HG03520 (cell line): Measurements from ENCODE around the gene KAZN.
"Not testable (repeated sequence)": the region's sequence is repeated elsewhere in the genome, so short reads cannot be mapped to it uniquely, and the experiment has no call there.

Source experiments
- ATAC-seq: cut with Tn5 transposase; IDR thresholded peaks from one replicate; pipeline ENCODE4 v1.9.1; 2021; ENCODE audit warnings: mild to moderate bottlenecking, moderate library complexity; ENCODE audit not compliant: unreplicated experiment

KAZN gene

GRCh38 chr1:15039017-15039648 lies 440.6 kb downstream of the KAZN start:
- no peak for ATAC-seq

DNA sequence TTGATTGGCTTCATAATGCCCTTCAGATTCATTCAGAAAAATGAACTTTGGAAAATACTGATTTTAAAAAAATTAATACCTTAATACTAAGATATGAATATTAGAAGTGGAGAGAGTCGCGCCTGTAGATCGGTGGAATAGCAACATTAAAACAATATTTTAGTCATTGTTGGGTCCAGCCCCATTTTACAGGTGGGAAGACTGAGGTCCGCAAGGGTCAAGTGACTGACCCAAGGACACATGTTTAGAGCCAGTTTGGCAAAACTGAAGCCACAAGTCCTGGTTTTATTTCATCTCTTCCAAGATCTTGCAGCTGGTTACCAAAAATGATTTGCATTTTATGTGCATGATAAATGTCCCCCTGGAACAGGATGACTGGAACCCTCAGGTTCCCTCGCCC lies 441.4 kb downstream of the KAZN start:
- ATAC-seq = no peak

GRCh38 chr1:15040685-15041084 lies 442.2 kb downstream of the KAZN start:
- ATAC-seq = not testable (repeated sequence)

GRCh38 chr1:15042866-15043265 lies 444.4 kb downstream of the KAZN start:
- ATAC-seq = no peak

DNA sequence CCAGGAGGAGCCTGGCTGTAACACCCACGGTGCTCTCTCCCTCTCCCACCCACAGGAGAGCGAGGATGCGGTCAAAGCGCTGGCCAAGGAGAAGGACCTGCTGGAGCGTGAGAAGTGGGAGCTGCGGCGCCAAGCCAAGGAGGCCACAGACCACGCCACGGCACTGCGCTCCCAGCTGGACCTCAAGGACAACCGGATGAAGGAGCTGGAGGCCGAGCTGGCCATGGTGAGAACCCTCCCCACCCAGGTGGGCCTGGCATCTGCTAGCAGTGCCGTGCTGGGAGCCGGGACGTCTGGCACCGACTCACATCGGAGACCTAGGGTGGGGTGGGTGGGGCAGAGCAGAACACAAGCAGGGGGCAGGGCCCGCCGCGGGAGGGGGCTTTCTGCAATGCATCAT lies 445.4 kb downstream of the KAZN start:
- no peak for ATAC-seq

DNA sequence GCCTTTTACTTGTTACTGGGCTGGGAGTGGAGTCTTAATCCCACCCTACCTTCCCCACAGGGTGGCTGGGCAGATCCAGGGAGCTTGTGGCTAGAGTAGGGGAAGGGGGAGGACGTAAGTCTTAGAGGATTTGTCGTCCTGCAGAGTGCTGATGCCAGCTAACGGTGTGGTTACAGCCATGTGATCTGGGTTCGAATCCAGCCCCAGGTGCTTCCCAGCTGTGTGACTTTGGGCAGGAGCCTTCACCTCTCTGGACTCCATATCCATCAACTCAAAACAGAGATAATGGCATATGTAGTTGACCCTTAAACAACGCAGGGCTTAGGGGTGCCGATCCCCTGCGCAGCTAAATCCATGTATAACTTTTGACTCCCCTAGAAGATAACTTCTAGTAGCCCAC lies 446.6 kb downstream of the KAZN start:
- no peak for ATAC-seq

DNA sequence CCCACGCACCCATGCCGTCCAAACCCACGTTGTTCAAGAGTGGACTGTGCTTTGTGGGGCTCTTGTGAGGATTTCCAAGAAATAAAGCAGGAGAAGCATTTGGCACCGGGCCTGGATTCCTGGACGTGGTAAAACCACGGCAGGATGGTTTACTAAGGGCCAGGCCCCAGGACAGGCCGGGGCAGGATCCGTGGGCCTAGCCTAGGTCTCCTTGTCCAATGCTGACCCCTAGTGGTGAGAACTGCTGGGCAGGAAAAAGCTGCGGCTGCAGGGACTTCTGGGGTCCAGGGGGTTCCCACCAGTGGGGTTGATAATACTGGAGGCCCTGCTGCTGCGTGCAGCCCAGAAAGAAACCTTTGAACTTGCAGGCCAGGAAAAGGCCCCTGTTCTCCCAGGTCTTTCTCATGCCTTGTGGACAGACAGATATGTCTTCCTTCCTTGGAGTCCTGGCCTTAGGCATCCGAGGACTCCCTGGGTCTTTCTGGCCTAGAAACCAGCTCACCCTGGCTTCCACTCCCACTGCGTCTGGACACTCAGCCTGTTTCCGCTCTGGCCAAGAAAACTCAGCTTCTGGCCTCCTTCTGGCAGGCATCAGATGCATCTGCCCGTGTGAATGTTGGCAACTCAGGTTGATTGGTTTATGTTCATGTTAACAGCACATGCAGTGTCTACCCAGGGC lies 448.1 kb downstream of the KAZN start:
- ATAC-seq = no peak

- no peak for ATAC-seq
Measured at GRCh38 chr1:15047237-15047636, 448.8 kb downstream of the KAZN start.

DNA sequence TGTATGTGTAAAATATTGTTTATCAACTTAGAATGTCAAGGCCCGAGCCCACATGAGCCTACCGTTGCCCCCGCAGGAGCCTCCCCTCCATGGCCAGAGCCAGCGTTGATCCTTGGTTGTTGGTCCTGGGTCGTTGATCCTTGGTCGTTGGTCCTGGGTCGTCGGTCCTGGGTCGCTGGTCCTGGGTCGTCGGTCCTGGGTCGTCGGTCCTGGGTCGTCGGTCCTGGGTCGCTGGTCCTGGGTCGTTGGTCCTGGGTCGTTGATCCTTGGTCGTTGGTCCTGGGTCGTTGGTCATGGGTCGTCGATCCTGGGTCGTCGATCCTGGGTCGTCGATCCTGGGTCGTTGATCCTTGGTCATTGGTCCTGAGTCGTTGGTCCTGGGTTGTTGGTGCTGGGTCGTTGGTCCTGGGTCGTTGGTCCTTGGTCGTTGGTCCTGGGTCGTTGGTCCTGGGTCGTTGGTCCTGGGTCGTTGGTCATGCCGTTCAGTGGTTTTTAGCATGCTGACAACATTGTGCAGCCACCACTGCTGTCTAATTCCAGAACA lies 450.0 kb downstream of the KAZN start:
- ATAC-seq = no peak

DNA sequence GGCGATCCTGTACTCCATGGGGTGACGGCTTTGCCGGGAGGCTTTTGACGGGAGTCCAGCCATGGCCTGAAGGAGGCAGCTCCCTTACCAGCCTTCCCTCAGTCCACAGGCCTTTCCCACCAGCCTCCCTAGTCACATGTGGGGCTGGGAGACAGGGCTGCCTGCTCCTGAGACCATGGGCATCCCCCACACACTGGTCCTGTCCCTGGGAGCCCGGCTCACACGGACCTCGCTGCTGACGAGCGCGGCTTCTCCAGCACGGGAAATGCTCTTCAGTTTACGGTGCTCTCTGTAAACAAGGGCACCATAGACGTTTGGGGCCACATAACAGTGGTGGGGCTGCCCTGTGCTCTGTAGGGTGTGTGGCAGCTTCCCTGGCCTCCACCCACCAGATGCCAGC lies 450.6 kb downstream of the KAZN start:
- no peak for ATAC-seq

- ATAC-seq = no peak
Measured at GRCh38 chr1:15051882-15052528, 453.5 kb downstream of the KAZN start.

DNA sequence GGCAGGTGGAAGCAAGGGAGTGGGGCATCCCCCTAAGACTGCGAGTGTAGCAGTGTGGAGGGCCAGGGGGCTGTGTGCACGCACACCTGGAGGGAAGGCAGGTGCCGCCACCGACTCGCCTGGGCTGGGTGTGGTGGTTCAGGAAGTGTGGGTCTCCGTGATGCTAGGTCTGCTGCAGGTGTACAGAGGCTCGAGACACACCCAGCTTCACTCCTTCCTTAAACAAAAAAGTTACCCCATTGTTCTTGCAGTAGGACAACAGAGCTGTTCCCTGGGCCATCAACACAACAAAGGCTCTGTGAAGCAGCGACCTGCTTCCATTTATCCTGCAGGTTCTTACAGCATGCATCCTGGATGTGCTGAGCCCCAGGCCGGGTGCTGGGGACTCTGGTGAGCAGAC lies 454.7 kb downstream of the KAZN start:
- no peak for ATAC-seq

DNA sequence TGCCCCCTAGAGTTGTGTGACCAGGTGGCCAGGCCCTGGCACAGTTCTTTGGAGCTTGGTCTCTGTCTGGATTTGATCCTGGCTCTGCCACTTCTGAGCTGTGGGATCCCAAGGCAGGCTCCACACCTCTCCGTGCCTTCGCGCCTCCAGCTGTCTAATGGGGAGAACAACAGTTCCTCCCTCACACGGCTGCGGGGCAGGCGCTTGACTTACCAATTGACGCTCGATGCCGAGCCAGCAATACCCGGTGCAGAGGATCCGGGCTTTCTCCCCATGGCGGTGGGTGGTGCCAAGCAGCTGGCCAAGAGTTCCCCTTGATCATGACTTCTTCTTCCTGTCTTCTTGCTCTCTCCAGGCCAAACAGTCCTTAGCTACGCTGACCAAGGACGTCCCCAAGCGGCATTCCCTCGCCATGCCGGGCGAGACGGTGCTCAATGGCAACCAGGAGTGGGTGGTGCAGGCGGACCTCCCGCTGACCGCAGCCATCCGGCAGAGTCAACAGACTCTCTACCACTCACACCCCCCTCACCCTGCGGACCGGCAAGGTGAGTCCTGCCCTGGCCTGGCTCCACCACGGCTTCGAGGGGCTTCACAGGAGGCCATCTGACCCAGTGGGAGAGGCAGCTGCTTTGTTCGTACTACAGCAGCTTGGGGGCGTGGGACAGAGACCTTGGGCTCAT lies 457.4 kb downstream of the KAZN start:
- ATAC-seq = no peak

DNA sequence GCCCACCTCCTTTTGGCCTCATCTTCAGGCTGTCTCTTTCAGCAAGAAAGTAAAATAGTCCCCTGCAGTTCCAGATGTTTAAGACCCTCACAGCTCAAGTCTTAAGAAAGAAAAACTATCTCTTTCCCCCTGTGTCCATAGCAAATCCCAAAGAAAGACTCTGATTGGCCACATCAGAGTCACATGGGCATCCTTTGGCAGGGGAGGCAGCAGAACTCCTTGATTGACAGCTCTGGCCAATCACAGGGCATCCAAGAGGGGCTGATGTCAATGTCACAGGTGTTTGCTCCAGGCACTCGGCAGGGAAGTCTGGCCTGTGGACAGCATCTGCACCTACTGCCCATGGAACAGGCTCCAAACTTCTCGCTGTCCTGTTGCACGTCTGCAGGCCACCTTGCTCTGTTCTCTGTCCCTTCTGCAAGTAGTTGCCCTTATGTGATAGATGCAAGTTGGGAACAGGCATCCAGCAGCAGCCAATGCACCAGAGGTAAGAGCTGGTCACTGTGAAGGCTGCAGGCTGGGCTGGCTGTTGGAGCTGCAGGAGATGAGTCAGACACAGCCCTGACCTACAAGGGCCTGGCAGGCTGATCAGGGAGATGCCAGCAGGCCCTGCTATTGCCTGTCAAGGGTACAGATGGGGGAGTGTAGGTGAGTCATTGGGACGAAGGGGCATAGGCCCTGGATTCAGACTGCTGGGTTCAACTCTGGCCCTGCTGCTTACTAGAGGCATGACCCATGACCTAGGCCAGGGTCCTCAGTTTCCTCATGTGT lies 458.2 kb downstream of the KAZN start:
- ATAC-seq = no peak

DNA sequence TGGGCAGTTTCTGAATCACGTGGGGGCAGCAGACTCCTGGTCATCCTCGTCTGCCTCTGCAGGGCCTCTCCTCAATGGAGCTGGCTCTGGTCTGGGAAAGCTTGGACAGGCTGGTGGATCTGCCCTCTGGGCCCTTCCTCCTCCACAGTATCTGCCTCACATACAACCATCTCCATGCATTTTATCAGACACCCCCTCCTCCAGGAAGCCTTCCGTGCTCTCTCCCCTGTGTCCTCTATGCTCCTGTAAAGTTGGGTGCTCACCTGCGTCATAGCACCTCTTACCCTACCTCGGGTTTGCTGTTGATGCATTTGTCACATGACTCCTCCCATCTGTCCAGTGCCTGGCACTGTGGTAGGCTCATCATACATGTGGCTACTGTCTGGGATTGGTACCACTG lies 459.3 kb downstream of the KAZN start:
- no peak for ATAC-seq

DNA sequence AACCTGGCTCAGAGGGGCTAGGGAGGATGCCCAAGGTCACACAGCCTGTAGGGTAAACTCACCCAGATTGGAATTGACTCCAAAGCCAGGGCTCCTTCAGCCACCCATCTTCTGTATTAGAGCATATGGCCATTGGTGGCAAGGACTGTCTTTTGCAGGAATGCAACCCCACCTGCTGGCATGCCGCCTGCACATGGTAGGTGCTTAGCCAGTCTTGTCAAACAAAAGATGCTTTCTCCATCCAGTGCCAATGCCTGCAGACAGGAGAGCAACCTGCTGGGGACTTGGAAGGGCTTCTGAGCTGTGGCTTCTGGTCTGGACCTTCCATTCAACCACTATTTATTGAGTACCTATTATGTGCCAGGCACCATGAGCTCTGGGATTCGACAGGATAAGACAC lies 459.8 kb downstream of the KAZN start:
- ATAC-seq = no peak

DNA sequence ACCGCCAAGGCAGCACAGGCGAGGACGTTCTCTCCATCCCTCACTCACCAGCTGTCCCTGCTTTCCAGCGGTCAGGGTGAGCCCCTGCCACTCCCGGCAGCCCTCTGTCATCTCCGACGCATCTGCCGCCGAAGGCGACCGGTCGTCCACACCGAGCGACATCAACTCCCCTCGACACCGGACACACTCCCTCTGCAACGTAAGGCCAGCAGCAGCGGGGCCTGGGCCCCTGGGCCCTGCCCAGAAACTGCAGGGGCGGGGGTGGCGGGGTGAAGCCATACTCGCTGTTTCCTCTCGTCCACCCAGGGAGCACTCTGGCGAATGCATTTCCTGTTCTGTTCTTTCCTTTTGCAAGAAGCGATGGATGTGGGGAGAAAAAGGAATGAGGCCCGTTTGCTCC lies 461.6 kb downstream of the KAZN start:
- ATAC-seq = no peak

- no peak for ATAC-seq
Measured at GRCh38 chr1:15062479-15063099, 464.1 kb downstream of the KAZN start.

GRCh38 chr1:15063346-15063745 lies 464.9 kb downstream of the KAZN start:
- ATAC-seq = no peak

GRCh38 chr1:15063783-15064182 lies 465.3 kb downstream of the KAZN start:
- ATAC-seq = no peak
